Anterior cingulate cortex (tissue), 58 donors: Measurements from ENCODE around the gene TRIM46.
A peak's percentile ranks its signal among the peaks of the same experiment; 100 is the strongest.
"Not testable (repeated sequence)": the region's sequence is repeated elsewhere in the genome, so short reads cannot be mapped to it uniquely, and the experiment has no call there.

Experiments
- DNase-seq, 58 donors: peaks; one replicate each; lab custom pipeline; 2025; lab: John Stamatoyannopoulos, UW

TRIM46 gene

DNA sequence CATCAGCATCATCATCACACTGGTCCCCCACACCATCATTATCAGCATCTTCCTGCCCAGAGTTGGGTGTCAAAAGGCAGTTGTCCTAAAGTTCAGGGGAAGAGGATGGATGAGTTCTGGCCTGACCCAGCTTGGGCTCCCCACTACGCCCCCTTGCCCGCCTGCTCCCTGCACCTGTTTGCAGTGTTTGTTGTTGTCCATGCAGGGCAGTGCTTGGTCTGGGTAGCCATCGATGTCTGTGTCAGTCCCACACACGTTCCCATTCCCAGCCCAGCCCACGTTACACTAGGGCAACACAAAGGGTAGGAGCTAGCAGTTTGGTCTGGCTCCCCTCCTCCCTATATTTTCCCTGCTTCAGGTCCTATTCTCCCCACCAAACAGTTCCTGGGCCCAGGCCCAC, 27.3 kb downstream of the TRIM46 start:
- DNase-seq = no peak

DNA sequence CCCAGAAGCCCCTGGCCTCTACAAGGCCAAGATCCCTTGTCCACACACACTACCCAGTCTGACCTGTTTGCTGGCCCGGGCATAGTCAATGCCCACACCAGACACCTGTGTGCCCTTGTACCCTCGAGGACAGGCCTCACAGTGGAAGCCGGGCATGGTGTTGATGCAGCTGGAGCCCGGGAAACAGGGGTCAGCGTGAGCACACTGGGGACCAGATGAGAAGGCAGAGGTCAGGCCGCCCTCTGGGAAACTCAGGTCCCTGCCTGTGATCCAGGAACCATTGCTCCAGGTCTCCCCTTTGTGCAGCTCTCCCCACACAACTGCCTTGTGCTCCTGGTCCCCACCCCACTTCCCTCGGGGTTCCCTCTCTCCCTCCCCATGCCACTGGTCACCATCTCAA, 28.5 kb downstream of the TRIM46 start:
- no peak for DNase-seq

DNA sequence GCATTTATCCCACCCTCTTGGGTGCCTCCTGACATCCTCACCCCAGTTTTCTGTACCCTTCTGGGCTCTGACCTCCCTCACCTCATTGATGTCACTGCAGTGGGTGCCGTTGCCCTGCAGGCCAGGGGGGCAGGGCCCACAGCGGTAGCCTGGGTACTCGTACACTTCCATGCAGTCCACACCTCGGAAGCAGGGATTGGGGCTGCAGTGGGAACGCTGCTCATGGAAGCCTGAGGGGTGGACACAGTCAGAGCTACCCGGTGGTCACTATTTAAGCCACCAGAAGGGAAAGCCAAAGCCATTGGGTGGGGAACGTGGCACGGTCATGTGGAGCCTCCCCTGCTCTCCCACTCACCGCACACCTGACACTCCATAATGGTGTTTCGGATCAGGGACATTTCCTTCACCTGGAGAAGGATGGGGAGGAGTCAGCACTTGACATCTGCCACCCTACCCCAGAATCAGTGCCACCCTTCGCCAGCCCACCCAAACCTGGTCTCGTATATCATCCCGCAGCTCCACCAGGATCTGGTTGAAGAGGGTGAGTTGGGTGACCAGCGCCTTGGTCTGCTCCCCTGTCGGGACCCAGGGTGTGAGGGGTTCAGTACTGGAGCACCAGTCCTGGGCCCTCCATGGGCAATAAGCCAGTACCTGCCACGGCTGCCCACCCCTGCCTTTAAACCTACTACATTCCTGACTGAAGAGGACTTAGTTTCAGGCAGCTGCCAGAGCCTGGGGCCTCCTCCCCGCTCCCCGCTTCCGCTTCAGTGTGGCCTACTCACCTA, 29.3 kb downstream of the TRIM46 start:
- no peak for DNase-seq

DNA sequence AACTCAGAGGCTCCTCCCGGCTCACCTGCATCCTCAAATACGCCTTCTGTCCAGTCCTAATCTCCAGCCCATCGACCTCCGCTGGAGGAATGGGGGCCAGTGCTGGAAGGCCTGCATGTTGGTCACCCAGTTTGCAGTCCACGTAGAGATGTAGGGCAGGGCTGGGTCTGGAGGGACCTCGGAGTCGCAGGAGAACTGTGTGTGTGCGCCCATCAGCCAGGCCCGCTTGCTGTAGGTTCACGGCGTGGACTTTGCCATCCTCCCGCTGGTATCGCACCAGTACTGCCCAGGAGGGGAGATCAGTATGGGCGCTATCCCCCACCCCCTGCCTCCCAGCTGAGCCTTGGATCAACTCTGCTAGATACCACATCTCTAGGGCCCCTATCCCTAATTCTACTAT, 31.4 kb downstream of the TRIM46 start:
- DNase-seq = peak in 1 of 58 donors; percentile 29

DNA sequence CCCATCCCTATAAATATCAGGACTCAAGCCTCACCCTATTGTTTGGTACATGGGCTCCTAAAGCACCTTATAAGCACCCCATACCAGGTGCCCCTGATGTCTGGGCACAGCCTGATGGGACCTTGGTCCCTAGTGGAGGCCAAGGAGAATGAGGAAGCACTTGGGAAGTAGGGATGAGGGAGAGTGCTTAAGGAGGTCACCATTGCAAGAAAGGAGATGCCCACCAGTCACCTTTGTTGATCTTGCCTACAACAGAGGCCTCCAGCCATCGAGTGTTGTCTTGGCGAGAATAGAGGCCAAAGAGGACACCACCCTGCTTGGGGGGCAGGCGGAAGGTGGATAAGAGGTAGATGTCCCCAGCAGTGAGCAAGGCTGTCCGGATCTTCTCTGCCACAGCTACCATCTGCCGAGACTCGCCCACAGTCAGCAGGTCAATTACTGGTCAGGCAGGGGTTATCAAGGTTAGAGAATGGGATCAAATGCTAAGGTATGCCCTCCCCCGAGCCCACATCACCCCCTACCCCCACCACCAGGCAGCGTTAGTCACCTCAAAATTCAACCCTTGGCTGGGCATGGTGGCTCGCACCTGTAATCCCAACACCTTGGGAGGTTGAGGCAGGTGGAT, 32.4 kb downstream of the TRIM46 start:
- DNase-seq = no peak

DNA sequence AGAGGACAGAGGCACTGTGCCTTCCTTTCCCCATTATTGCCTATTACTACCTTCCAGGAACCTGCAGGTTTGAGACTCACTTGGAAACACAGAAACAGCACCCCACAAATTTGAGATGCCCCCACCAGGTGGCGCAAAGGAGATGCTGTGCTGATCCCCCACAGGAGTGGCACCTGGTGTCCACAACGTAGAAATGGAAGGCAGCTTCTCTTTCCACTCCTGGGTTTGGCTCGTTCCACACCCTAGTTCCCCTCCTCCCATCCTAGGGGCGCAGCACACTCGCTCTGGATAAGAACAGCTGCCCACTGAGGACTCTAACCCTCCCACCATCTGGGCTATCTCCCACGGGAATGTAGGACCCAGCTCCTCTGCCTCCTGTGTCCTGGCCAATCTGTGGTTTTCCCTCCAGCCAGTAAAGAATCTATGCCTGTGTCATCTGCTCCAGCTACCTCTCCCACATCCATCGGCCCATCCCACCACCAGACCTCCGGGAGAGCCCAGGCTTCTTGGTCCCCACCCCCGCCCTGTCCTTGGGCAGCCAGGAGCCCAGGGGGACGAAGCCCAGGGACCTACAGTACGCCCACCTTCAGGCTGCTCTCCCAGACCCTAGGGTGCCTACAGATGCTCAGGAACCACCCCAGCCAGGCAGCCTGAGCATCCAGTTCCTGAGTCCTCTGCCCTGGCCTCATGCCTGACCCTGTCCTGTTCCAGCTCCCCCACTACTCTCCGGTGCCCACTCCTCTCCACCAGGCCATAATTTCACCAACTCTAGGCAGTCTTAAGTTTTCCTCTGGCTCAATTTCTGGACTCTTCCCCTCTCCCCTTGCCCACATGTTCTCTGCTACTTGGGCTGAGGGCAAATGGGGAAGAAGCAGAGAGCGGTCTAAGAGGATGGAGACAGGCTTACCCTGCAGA, 33.5 kb downstream of the TRIM46 start:
- peak in 55 of 58 donors; percentile 23 to 86 (median 59) for DNase-seq

DNA sequence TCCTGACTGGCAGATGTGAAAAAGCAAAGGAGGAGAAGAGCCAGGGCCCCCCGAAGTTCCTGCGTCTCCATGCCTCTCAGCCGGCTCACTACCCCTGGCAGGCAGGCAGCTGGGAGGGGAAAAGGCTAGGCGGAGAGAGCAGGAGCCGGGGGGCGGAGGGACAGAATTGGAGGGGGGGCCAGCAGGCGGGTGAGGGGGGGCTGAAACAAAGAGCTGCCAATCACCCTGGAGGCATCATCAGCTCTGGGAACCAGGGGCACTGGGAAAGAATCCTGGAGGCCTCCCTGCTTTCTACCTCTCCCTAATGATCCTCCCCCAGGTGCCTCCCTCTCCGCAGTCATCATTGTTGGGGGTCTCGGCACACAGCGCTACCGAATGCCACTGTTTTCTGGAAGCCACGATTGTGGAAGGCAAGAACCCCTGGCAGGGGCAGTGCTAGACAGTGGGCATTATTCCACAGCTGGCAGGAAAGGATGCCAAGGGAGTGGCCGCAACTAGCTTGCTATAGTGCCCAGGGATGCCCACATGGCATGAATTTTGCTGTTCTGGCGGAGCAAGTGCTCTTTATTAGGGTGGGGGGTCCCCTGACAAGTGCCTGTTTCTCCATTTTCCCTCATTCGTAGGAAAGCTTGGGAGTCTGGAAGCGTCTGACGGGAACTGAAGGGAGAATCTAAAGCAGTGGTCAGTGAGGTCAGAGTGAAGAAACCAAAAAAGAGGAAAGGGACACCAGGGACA, 34.3 kb downstream of the TRIM46 start, which contains the start of gene THBS3:
Gene THBS3 (minus strand): TSS at position 92 of the 735 bp plus-strand sequence. CDS start 21 bp downstream, at position 71.
- peak in 39 of 58 donors; percentile 24 to 72 (median 46) for DNase-seq

DNA sequence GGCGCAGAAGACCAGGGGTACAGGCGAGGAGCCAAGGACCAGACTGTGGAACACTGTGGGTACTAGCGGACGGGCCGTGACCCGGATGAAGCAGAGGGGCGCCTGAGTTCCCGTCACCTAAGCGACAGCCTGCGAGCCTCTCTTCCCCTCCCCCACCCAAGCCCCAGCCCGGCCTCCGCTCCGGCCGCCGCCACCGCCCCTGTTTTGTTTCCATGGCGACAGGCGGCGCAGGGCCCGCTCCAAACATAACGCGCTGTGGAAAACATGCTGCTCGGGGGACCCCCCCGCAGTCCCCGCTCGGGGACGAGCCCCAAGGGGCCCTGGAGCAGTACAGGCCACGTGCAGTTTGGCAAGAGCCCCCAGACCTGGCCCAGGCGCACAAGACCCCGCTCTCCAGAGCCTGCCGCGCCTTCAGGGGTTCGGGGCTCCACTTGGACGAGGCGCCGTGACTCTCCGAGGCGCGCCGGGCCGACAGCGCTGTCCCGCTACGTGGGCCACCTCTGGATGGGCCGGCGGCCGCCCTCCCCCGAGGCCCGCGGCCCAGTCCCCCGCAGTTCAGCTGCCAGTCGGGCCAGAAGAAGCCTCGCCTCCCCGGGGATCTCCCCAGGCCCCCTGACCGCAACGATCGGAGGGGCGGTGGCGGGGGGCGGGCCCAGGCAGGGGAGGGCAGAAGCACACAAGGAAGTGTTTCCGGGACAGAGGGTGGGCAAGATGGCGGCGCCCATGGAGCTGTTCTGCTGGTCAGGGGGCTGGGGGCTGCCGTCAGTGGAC, 35.1 kb downstream of the TRIM46 start, which contains the start of gene MTX1:
Gene MTX1 (plus strand): TSS at position 155 of the 771 bp plus-strand sequence. CDS start 110 bp downstream, at position 265.
- peak; percentile 35 to 90 (median 80) for DNase-seq

DNA sequence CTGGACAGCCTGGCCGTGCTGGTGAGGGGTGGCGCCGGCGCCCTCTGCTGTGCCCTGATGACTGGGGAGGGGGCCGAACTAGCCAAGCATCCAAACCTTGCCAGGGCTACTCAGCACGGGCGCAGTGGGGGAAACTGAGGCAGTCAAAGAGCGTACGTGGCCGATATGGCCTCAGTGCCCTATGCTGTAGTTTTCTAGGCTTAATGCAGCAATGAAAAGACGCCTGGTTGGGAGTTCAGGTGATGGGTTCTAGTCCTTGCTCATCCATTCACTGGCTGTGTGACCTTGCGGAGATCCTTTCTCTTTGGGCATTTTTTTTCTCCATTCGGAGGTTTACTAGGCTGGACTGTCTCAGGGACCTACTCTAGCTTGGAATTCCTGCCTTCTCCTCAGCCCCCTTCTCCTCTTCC, 35.7 kb downstream of the TRIM46 start:
- no peak for DNase-seq

DNA sequence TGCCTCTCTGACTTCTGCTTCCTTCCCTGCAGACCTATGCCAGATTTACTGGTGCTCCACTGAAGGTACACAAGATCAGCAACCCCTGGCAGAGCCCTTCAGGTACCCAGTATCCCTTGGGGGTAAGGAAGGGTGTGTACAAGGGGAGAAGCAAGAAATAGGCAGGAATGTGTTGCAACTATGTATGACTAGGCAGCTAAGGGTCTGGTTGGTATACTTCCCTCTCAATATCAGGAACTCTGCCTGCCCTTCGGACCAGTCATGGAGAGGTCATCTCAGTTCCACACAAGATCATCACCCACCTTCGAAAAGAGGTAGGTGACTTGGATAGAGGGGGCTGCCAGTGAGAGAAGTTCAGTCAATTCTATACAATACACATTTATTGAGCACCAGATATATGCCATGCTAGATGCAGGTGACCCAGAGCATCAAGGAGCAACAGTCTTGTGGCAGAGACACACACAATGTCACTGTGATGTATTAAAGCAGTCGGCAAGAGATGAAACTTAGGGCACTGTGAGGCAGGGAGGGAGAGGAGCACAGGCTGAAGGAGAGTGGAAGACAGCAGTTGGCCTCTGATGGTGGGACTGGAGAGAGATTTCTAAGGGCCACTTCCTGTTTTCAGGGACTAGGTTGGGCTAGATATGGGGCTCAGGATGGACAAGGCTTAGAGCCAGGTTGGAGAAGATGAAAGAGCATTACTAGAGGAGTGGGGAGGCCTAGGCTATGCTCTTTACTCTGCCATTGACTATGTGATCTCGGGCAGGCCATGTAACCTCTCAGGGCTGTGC, 36.9 kb downstream of the TRIM46 start:
- no peak for DNase-seq

DNA sequence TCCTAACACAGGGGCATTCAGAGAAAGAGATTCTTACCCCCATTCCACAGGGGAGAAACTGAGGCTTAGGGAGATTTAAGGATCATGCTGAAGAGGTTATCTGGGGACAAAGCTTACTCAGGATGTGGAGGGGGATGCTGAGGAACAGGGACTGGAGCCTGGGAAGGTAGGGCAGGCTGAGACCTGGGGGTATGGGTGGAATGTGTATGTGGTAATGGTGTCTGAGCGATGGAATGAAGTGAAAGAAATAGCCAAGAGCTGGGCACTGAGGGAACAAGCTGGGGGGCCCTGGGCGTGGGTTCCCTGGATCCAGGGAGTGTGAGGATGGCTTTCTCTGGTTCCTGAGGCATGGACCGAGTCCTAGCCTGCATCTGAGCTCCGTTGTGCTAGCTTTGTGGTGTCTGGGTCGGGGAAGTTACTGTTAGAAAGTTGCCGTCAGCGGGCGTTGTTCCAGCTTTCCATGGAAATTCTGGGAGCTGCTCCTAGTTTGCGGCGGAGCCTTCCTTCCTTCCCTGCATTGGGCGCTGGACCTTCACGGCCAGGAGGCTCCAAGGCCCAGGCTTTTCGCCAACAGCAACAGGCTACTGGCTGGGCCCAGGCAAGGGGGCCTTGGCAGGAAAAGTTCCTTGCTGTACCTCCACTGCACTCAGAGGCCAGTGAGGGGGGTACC, 37.9 kb downstream of the TRIM46 start:
- peak in 3 of 58 donors; percentile 7 to 26 (median 9) for DNase-seq

DNA sequence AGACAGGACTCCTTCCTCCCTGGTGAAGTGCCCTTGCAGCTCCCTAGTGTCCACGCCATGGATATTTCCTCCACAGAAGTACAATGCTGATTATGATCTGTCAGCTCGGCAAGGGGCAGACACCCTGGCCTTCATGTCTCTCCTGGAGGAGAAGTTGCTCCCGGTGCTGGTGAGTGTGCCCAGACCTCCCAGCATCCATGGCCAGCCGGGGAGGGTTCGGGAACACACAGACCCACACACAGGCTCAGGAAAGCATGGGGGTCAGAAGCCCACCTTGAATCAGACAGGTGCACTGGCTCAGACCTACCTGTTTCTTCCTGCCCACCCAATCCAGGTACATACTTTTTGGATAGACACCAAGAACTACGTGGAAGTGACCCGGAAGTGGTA, 38.4 kb downstream of the TRIM46 start:
- DNase-seq = not testable (repeated sequence)

DNA sequence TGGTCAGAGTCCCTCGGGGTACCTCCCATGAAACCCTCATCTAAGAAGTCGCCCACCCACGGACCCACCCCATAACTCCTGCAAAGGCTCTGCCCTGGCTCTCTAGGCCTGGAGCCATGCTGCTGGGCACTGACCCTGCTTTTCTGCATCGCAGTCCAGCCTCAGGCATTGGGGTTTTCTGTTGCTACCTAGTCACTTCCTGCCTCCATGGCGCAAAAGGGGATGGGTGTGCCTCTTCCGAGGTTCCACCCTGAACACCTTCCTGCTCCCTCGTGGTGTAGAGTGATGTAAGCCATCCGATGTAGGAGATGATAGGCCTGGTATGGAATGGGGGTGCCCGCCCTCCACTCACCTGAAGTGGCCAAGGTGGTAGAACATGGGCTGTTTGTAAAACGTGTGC, 41.1 kb downstream of the TRIM46 start:
- not testable (repeated sequence) for DNase-seq

DNA sequence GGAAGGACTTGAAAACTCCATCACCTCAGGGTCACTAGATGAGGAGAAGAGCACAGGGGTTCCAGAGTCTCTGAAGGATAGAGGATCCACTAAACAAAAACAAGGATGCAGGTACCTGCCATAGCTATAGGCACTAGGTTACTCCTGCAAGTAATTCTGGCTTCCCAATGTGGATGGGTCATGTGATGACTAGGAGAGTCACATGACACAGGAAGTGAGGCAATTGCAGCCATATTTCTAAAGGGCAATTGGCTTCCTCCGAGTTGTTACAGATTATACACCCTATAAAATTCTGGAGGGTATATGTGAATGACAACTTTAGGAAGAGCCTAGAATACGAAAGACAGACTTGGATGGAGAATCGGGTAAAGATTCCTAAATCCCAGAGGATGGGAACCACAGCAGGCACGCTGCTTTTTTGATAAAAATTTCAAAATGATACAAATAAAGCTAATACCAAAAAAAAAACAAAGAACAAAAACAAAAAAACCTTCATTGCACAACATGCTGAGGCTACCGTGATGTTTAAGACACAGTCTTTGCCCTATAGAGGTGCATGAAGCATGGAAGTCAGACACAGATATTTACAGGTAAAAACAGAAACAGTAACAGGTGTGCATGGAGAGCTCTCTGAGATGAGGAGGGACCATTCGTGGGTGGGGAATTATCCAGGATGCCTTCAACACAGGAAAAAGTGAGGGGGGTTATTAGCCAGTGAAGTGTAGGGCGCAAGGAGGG, 45.4 kb downstream of the TRIM46 start:
- DNase-seq = peak in 52 of 58 donors; percentile 10 to 88 (median 50)

DNA sequence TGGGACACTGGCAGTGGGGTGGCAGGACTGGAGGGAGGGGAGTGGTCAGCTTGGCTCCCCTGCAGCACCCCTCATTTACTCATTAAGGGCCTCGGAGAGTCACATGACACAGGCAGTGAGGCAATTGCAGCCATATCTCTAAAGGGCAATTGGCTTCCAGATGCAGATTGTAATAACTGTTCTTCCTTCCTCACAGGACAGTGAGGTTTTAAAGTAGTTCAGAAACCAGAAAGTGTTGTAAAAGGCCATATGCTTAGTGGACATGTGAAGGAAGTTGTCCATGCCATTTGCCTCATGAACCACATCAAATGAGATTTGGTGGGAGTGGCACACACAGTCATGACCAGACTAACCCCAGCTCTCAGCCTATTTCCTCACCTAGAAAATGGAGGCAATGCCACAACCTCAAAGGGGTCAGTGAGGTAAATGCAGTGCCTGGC, 46.0 kb downstream of the TRIM46 start:
- DNase-seq = peak in 44 of 58 donors; percentile 6 to 73 (median 24)

DNA sequence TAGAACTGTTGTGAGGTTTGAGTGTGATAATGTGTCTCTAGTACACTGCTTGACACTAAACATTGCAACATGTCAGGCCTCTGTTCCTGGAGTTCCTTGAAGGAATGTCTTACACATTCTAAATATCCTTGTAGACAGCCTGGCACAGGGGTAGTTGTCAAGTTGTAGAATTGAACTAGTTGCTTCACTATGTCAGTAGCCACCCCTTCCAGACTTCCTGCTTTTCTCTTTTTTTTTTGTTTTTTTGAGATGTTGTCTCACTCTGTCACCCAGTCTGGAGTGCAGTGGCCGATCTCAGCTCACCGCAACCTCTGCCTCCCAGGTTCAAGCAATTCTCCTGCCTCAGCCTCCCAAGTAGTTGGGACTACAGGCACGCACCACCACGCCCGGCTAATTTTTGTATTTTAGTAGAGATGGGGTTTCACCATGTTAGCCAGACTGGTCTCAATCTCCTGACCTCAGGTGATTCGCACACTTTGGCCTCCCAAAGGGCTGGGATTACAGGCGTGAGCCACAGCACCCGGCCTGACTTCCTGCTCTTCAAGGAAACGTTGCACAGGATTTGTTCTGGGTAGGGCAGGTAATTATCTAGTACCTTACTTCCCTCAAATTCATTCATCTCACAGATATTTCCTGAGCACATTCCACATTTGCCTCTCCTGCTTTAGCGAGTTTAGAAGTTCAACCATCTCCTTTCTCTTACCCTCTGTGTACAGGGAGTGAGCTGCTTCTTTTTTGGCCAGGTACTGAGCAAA, 46.7 kb downstream of the TRIM46 start:
- not testable (repeated sequence) for DNase-seq
